Lung (tissue), 16 donors: ENCODE results near the gene FAM234A. TPM values are rescaled to one million over a fixed set of nuclear protein-coding genes. Genes with fewer than 3 reads are reported as not detected.

Source experiments
- ATAC-seq: fragments of 200-7000 bp; cut with Tn5 transposase; one replicate; pipeline ENCODE4 v1.9.1; 2020; ENCODE audit warnings: moderate number of reproducible peaks; ENCODE audit not compliant: insufficient read depth, low FRiP score
- DNase-seq, 3 donors: peaks; one replicate each; pipeline ENCODE4 v3.0.0-alpha.2; 2013 to 2017
- H3K27ac ChIP-seq, 2 donors: one replicate each; pipeline ENCODE4 v1.5.1; 2013; ENCODE audit warnings: mild to moderate bottlenecking in 2 of 2, moderate library complexity in 2 of 2, control low read depth in 1 of 2, inconsistent platforms in 1 of 2, low read depth in 1 of 2, low read length in 1 of 2
- H3K27me3 ChIP-seq, 3 donors: one replicate each; pipeline ENCODE4 v1.5.1; 2013; ENCODE audit warnings: low read length in 2 of 3; ENCODE audit not compliant: control insufficient read depth in 3 of 3, insufficient read depth in 3 of 3
- H3K36me3 ChIP-seq, 4 donors: one replicate each; pipeline ENCODE4 v1.5.1; 2013; ENCODE audit warnings: low read length in 4 of 4, mild to moderate bottlenecking in 1 of 4, moderate library complexity in 1 of 4; ENCODE audit not compliant: control insufficient read depth in 4 of 4, insufficient read depth in 4 of 4
- H3K4me1 ChIP-seq, 5 donors: one replicate each; pipeline ENCODE4 v1.5.1; 2013; ENCODE audit warnings: low read length in 5 of 5, mild to moderate bottlenecking in 2 of 5, moderate library complexity in 1 of 5; ENCODE audit not compliant: control insufficient read depth in 5 of 5, insufficient read depth in 5 of 5
- H3K4me3 ChIP-seq: one replicate; pipeline ENCODE4 v1.5.1; 2013; ENCODE audit warnings: mild to moderate bottlenecking, control low read depth, moderate library complexity
- H3K9ac ChIP-seq, 2 donors: one replicate each; pipeline ENCODE4 v1.5.1; 2013; ENCODE audit warnings: low read length in 2 of 2, control low read depth in 1 of 2; ENCODE audit not compliant: insufficient read depth in 1 of 2
- H3K9me3 ChIP-seq, 4 donors: one replicate each; pipeline ENCODE4 v1.5.1; 2013; ENCODE audit warnings: low read length in 3 of 4, mild to moderate bottlenecking in 1 of 4, moderate library complexity in 1 of 4; ENCODE audit not compliant: control insufficient read depth in 4 of 4, insufficient read depth in 3 of 4
- WGBS, 2 donors: extraction: QIAGEN DNeasy Blood & Tissue Kit; methylation state at CpG; one replicate each; pipeline ENCODE4 v1.1.7; 2013; 5-methylcytosine and 5-hydroxymethylcytosine counted together
- long read RNA-seq, 5 donors: transcript quantifications; one replicate each; lab custom pipeline, GENCODE V29; 2026
- polyA plus RNA-seq, 2 donors: library from polyadenylated mRNA; stranded (reverse); fragments of 200-250 nt; gene quantifications; one replicate each; pipeline ENCODE4 v1.2.1, GENCODE V29; 2013
- total RNA-seq, 2 donors: library from RNA; depleted of rRNA in 1 of 2; stranded (reverse); fragments of >200 nt in 1 of 2; gene quantifications; one replicate each; pipeline ENCODE4 v1.2.1, GENCODE V29; 2014 to 2021
- TF ChIP-seq, protein P1 (sequence below): IDR thresholded peaks from 2 replicates; pipeline ENCODE4 v1.5.1; 2012; ENCODE audit warnings: mild to moderate bottlenecking; ENCODE audit errors: control extremely low read depth, extremely low read depth
- donor health status: control.
- donor health status: control.
- donor health status: Bipolar disorder and iron deficiency.
- donor health status: healthy.
- donor health status: DM: yes; HTN: yes; CAD: no.

Gene FAM234A, protein sequence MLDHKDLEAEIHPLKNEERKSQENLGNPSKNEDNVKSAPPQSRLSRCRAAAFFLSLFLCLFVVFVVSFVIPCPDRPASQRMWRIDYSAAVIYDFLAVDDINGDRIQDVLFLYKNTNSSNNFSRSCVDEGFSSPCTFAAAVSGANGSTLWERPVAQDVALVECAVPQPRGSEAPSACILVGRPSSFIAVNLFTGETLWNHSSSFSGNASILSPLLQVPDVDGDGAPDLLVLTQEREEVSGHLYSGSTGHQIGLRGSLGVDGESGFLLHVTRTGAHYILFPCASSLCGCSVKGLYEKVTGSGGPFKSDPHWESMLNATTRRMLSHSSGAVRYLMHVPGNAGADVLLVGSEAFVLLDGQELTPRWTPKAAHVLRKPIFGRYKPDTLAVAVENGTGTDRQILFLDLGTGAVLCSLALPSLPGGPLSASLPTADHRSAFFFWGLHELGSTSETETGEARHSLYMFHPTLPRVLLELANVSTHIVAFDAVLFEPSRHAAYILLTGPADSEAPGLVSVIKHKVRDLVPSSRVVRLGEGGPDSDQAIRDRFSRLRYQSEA
- total RNA-seq, result 10 to 100 TPM; 67.1 to 78.5 TPM
- polyA plus RNA-seq, result 10 to 100 TPM; 41.5 to 52.4 TPM
- long read RNA-seq, donor 1, partial matches to known transcripts, result 5 of 7 reads
- long read RNA-seq, donor 1, other reads (novel, unspliced or antisense), result 0 of 7 reads
- long read RNA-seq, donor 2, partial matches to known transcripts, result 0 of 1 reads
- long read RNA-seq, donor 2, other reads (novel, unspliced or antisense), result 0 of 1 reads
- long read RNA-seq, donor 3, partial matches to known transcripts, result 0 of 1 reads
- long read RNA-seq, donor 3, other reads (novel, unspliced or antisense), result 0 of 1 reads
- long read RNA-seq, donor 4, partial matches to known transcripts, result 0 of 1 reads
- long read RNA-seq, donor 4, other reads (novel, unspliced or antisense), result 0 of 1 reads
- long read RNA-seq, donor 5, transcript FAM234A-203 (13 exons, 3,213 nt), result major isoform, 7 of 12 reads
- long read RNA-seq, donor 5, partial matches to known transcripts, result 5 of 12 reads
- long read RNA-seq, donor 5, other reads (novel, unspliced or antisense), result 0 of 12 reads

DNA sequence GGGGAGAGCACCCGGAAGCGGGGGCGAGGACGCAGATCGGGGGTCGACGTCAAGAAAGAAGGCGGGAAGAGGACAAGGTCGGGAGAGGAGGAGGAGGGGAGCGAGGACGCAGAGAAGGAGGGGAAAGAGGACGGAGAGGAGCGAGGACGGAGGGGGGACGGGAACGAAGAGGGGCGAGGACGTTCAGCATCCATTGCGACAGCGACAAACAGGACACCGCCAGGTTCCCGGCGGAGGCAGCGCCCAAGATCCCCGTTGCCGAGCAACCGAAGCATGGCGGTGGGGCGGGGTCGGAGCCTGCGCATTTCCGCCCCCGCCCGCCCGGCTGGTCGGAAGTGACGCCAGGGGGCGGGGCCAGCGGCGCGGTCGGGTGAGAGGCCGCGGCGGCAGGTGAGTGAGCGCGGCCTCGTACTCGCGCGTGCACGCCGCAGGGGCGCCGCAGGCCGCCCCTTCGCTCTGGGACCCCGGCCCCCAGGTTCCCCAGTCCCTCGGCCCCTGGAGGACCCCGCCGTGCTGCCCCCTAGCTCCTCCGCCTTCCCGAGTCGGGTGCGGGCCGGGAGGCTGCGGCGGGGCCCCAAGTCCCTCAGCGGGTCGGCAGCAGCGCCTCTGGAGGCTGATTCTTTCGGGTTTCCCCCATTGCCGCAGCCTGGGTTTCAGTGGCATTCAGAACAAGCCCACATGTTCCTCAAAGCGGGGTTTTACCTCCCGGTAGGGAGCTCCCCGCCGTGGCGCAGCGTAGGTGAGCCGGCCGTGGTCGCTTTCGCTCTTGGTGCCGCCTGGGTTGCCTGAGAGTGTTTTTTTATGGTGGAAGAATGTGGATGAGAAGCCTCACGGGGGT lies at the start of gene FAM234A:
Gene FAM234A (plus strand): TSS at position 354 of the 838 bp plus-strand sequence. CDS start 19,593 bp downstream, outside the sequence.
- peak; percentile 96 for ATAC-seq
- 0% methylated on average over 54 to 85 of the region's 85 CpGs for WGBS, 2 donors
- H3K4me3 ChIP-seq, result peak within 1 kb of the TSS; percentile 62

DNA sequence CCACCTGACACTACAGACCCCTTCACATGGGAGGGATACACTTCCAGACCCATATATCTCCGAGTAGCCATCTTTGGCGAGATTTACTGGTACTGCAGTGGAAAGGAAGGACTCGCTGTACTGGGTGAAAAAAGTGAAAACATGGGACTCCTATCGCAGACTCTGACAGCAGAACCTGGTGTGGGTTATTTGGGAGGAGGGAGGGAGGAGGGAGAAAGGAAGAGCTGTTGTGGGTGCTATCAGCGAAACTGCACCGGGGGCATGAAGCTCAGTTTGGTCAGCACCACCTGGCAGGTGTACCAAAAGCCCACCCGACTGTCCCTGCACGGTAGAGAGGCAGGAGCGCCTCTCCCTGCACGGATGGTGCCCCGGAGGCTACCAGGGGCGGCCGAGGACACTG lies 49.4 kb upstream of the FAM234A start:
- H3K4me3 ChIP-seq, result no peak overlapping the region
- peaks cover 0 to 2% (median 0%) of the 10 kb centered on the region in 4 donors for H3K9me3 ChIP-seq
- no peak overlapping the region for H3K27ac ChIP-seq
- TF ChIP-seq, protein P1, sequence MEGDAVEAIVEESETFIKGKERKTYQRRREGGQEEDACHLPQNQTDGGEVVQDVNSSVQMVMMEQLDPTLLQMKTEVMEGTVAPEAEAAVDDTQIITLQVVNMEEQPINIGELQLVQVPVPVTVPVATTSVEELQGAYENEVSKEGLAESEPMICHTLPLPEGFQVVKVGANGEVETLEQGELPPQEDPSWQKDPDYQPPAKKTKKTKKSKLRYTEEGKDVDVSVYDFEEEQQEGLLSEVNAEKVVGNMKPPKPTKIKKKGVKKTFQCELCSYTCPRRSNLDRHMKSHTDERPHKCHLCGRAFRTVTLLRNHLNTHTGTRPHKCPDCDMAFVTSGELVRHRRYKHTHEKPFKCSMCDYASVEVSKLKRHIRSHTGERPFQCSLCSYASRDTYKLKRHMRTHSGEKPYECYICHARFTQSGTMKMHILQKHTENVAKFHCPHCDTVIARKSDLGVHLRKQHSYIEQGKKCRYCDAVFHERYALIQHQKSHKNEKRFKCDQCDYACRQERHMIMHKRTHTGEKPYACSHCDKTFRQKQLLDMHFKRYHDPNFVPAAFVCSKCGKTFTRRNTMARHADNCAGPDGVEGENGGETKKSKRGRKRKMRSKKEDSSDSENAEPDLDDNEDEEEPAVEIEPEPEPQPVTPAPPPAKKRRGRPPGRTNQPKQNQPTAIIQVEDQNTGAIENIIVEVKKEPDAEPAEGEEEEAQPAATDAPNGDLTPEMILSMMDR, result no peak
- H3K9ac ChIP-seq, result no peak overlapping the region
- H3K27me3 ChIP-seq, result no peaks in the 10 kb centered on the region
- no peak for ATAC-seq
- H3K36me3 ChIP-seq, result peaks cover 9 to 26% (median 21%) of the 10 kb centered on the region in 4 donors
- H3K4me1 ChIP-seq, result peaks cover 0 to 11% (median 4%) of the 10 kb centered on the region in 5 donors
- WGBS, 2 donors, result 88 to 92% methylated on average over 13 of the region's 13 CpGs
- DNase-seq, result no peak

More for the DNA sequence above, at the start of gene FAM234A:
- Histone ChIP-seq H3K27me3 (no peaks in the 10 kb centered on the region), H3K36me3 (peaks cover 0 to 2% (median 0%) of the 10 kb centered on the region in 4 donors), H3K4me1 (peaks cover 0 to 7% (median 2%) of the 10 kb centered on the region in 5 donors), H3K9me3 (no peaks in the 10 kb centered on the region), H3K27ac (peak within 1 kb of the TSS; percentile 87 to 99), H3K9ac (peak within 1 kb of the TSS; percentile 79 to 94)
- DNase-seq, result peak; percentile 95
- TF ChIP-seq, protein P1, result no peak

DNA sequence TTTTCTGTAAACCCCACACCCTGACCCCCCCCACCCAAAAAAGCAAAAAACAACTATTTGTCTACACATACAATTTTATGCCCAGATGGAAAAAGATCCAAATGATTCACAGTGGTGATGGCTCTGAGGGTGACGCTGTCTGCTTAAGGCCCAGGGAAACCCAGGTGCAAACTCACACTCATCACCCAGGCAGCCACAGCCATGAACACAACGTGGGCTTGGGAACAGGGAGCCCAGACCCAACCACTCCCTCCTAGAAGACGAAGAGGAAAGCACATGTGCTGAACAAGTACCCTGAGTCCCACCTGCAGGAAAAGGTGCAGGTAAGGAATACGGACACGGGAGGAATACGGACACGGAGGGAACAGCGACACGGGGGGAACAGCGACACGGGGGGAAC lies 48.9 kb upstream of the FAM234A start:
- TF ChIP-seq, protein P1, result no peak
- Histone ChIP-seq H3K9me3 (peaks cover 0 to 2% (median 0%) of the 10 kb centered on the region in 4 donors), H3K36me3 (peaks cover 14 to 30% (median 21%) of the 10 kb centered on the region in 4 donors), H3K27ac (no peak overlapping the region), H3K9ac (no peak overlapping the region), H3K4me3 (no peak overlapping the region), H3K27me3 (no peaks in the 10 kb centered on the region), H3K4me1 (peaks cover 0 to 6% (median 4%) of the 10 kb centered on the region in 5 donors)
- WGBS, 2 donors, result 84 to 90% methylated on average over 10 to 11 of the region's 11 CpGs
- no peak for ATAC-seq
- DNase-seq, result no peak
